ENCODE measurements around the gene SUN1.
"Not testable (repeated sequence)": the region's sequence is repeated elsewhere in the genome, so short reads cannot be mapped to it uniquely, and the experiment has no call there.

Gene SUN1, protein sequence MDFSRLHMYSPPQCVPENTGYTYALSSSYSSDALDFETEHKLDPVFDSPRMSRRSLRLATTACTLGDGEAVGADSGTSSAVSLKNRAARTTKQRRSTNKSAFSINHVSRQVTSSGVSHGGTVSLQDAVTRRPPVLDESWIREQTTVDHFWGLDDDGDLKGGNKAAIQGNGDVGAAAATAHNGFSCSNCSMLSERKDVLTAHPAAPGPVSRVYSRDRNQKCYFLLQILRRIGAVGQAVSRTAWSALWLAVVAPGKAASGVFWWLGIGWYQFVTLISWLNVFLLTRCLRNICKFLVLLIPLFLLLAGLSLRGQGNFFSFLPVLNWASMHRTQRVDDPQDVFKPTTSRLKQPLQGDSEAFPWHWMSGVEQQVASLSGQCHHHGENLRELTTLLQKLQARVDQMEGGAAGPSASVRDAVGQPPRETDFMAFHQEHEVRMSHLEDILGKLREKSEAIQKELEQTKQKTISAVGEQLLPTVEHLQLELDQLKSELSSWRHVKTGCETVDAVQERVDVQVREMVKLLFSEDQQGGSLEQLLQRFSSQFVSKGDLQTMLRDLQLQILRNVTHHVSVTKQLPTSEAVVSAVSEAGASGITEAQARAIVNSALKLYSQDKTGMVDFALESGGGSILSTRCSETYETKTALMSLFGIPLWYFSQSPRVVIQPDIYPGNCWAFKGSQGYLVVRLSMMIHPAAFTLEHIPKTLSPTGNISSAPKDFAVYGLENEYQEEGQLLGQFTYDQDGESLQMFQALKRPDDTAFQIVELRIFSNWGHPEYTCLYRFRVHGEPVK

DNA sequence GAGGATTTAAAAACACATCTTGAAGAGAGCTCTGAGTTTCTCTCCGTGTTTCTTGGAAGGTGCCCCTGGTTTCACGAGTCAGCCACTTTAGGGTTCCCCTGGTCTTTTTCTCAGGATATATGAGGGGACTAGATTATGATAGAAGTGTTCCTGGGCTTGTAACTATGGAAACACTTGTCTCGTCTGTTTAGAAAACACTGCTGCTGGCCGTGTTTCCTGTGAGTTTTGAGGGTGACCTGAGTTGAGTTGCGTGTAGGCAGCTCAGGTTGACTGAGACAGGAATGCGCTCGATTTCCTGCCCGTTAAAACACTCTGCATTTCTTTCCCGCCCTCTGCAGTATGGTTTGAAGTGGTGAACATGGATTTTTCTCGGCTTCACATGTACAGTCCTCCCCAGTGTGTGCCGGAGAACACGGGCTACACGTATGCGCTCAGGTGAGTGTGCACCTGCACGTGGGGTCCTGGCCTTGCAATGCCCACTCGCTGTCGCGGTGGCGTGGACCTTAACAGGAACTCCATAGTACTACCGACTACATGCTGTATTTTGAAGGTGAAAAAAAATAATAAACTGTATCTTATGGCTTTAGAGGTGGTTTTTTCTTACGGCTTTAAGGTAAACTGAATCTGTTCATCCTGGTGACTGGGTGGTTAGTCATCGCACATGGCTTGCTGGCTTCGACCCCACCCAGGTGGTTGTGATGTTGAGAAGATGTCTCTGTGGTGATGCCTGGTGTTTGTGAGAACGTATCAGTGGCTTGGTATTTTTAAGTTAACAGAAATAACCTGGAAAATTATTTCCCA is at the start of gene SUN1:
TSS of gene SUN1 (plus strand) at position 310 of the 801 bp plus-strand sequence. CDS start at position 359, 49 bp downstream.
- DNase-seq, result no peak

DNA sequence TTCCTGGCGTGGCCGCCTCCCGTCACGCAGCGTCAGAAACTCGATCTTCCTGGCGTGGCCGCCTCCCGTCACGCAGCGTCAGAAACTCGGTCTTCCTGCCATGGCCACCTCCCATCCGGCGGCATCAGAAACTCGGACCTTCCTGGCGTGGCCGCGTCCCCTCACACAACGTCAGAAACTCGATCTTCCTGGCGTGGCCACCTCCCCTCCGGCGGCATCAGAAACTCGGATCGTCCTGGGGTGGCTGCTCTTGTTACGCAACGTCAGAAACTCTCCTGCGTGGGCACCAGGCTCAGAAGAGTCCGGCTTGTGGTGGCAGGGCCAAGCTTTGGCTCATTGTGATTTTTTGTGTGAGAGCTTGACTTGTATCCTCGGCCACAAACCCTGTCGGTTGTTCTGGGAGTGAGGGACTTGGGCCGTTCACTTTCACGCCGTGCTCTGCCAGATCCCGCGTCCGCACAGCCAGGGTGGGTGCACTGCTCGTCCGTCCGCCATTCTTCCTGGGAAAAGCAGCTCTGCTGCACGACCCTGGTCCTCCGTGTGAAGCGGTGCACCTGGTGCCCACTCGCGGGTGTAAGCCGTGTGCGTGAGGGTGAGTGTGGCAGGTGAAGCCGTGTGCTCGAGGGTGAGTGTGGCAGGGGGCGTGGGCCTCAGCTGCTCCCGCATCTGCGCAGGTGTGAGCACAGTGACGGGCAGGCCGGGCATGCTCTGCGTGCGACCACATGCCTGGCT is 49.4 kb upstream of the SUN1 start:
- DNase-seq, result no peak

DNA sequence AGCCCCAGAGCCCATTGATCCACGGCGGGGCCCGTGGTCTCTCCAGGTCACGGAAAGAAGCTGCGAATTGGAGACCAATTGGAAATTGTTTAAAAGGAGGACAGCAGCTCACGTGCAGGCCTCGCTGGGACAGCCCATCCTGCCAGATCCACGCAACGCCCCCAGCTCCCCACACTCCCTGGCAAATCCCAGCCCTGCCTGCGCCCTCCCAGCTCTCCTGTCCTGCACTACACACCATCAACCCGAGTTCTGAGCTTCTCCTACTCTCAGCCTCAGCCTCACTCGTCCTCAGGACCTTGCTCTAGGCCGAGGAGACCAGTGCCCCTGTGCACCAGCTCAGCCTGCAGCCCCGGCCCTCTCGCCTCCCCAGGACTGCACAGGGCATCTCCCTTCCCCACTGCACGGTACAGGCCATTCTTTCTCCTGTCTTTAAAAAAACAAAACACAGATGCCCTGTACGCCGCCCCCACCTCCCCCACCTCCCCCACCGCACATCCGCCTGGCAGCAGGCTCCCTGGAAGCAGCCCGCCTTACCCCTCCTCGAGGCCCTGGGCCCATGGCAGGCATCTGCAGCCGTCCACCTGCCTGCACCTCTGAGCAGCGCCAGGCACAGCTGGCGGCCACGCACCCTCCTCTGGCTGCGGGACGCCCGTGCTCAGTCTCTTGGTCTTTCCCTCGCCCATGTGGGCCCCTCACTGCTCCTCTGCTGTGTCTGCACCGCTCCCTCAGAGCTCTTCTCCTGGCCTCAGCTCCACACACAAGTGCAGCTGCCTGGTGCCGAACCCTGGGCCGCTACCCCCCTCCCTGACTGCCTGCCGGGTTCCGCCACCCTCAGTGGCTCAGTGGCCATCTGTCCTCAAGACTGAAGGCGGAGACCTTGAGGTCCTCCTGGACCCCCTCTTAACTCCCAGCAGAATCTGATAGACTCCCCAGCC is 48.5 kb upstream of the SUN1 start:
- DNase-seq, result no peak

DNA sequence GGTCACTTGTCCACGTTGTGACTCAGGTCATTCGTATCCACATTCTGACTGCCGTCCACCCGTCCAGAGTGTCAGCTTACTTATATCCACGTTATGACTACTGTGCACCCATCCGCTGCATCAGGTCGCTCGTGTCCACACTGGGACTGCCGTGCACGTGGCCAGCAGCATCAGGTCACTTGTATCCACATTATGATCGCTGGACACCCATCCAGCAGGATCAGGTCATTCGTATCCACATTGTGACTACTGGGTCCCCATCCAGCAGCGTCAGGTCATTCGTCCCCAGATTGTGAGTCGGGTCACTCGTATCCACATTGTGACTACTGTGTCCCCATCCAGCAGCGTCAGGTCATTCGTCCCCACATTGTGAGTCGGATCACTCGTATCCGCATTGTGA is 47.3 kb upstream of the SUN1 start:
- DNase-seq, result no peak

DNA sequence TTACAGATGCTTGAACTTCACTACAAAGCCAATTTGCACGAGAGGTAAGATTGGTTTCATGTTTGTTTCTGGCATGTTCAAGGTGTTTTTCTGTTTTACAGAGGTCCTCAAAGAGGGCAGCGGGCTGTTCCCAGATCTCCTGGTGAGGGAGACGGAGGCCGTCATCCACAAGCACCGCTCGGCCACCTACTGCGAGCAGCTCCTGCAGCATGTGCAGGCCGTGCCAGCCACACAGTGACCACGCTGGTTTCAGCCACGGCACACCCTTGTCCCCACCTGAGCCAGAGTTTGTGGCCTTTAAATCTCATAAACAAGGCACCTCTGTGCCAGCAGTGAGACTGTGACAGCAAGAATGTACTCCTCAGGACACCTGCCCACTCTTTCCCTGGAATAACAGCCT is 46.9 kb upstream of the SUN1 start:
- DNase-seq, result no peak

DNA sequence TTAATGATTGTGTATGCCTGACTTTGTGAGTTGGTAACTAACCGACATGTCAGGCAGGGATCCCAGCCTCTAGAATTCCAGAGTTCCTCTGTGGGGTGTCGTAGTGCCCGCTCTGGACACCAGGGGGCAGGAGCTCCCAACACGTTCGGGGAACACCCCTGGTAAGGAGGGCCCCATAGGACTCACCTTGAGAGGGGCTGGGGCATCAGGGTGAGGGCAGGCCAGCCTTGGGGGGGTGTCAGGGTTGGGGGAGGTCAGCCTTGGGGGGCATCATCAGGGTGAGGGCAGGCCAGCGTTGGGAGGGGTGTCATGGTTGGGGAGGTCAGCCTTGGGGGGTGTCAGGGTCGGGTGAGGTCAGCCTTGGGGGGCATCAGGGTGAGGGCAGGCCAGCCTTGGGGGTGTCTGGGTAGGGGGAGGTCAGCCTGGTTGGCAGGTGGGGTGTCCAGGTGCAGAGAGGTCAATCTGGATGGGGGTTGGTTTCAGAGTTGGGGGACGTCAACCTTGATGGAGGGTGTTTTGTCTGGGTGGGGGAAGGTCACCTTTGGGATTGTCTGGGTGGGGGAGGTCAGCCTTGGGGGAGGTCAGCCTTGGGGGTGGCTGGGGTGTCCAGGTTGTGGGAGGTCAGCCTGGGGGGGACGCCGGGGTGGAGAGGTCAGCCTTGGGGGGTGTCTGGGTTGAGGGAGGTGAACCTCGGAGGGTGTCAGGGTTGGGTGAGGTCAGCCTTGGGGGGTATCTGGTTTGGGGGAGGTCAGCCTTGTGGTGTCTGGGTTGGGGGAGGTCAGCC is 45.6 kb upstream of the SUN1 start:
- DNase-seq, result no peak

DNA sequence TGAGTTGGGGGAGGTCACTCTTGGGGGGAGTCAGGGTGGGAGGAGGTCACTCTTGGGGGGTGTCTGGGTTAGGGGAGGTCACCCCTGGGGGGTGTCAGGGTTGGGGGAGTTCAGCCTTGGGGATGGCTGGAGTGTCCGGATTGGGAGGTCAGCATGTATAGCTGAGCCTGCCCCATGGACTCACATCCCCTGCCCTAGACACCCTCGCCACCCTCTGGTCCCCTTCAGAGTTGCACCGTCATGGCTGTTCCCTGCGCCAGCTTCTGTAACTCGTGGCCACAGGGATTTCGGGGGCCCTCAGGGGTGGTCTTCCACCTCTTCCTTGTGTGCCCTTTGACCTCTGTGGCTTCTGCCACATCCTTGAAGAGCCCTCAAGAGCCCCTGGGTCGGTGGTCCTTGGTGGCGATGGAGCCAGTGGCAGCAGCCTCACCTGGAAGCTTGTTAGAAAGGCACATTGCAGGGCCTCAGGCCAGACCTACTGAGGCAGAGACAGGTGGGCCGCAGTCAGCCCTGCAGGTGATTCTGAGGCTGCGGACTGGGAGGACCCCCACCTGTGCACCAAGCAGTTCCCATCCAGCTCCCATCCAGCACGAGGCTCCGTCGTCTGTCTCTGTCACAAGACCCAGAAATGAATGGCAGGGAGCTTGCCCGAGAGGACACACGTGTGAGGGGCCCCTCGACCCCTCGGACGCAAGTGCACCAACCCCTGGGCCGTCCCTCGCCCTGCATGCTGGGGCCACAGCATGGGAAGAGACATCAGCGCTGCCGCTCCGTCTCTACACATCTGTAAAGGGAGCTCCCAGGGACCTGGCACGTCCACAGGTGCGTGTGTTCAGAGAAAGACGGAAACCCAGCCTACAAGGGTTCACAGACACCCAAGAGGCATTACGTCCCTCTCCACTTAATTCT is 44.7 kb upstream of the SUN1 start:
- DNase-seq, result no peak

DNA sequence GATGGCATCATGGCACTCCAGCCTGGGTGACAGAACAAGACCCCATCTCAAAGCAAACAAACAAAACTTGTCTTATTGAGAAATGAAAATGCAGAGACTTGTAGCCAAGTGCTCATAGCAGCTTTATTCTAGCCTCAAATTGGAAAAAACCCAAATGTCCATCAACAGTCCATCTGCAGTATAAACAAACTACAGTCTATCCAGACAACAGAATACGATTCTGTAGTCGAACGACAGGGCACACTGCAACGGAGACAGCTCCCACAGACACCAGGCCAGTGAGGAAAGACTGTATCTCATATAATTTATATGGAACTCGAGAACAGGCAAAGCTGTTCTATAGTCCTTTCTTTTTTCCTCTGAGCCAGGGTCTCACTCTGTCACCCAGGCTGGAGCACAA is 40.8 kb upstream of the SUN1 start:
- DNase-seq, result no peak

DNA sequence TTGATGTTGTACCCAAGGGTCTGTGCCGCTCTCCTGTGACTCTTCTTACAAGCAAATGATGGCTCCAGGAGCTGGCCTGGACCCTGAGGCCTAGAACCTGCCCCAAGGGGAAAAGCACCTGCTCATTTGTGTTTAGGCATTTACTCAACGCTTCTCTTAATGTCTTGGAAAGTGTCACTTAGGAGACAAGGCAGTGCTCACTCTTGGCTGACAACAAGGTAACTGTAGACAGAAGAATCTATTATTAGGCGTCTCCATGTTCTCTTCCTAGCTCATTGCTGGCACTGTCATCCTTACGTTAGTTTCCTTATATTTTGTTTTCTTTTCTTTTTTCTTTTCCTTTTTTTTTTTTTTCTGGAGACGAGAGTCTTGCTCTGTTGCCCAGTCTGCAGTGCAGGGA is 38.1 kb upstream of the SUN1 start:
- no peak for DNase-seq

DNA sequence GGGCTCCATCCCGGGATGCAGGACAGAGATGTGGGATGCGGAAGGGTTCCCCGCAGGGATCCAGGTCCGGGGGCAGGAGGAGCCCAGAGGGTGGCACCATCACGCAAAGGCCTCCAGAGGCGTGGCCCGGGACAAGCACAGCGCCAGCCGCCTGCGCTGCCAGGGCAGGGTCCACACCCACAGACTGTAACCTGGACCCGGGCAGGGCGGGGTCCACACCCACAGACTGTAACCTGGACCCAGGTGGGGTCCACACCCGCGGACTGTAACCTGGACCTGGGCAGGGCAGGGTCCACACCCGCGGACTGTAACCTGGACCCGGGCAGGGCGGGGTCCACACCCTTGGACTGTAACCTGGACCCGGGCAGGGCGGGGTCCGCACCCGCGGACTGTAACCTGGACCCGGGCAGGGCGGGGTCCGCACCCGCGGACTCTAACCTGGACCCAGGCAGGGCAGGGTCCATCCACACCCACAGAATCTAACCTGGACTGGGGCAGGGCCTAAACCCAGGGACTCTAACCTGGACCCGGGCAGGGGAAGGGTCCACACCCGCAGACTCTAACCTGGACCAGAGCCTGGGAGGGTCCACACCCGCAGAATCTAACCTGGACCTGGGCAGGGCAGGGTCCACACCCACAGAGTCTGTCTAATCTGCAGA is 37.5 kb upstream of the SUN1 start:
- no peak for DNase-seq

DNA sequence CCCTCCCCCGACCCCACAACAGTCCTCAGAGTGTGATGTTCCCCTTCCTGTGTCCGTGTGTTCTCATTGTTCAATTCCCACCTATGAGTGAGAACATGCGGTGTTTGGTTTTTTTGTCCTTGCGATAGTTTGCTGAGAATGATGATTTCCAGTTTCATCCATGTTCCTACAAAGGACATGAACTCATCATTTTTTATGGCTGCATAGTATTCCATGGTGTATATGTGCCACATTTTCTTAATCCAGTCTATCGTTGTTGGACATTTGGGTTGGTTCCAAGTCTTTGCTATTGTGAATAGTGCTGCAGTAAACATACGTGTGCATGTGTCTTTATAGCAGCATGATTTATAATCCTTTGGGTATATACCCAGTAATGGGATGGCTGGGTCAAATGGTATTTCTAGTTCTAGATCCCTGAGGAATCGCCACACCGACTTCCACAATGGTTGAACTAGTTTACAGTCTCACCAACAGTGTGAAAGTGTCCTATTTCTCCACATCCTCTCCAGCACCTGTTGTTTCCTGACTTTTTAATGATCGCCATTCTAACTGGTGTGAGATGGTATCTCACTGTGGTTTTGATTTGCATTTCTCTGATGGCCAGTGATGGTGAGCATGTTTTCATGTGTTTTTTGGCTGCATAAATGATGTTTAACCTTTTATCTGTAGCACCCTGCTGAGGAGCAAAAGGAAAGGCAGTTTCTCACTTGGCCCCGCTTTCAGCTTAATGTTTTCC is 35.7 kb upstream of the SUN1 start:
- not testable (repeated sequence) for DNase-seq

DNA sequence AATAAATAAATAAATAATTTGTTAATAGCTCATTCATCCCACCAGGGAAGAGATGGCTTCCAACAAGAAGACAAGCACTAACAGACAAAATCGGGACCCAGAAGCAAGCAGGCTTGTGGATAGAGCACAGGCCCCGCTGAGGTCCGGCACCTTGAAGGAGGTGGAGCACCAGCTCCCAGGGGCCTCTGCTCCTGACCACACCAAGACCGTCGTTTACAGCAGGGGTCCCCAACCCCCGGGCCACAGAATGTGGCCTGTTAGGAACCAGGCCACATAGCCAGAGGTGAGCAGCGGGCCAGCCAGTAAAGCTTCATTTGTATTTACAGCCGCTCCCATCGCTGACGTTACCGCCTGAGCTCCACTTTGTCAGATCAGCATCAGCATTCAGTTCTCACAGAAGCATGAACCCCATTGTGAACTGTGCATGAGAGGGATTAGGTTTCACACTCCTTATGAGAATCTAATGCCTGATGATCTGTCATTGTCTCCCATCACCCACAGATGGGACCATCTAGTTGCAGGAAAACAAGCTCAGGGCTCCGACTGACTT is 33.3 kb upstream of the SUN1 start:
- no peak for DNase-seq

DNA sequence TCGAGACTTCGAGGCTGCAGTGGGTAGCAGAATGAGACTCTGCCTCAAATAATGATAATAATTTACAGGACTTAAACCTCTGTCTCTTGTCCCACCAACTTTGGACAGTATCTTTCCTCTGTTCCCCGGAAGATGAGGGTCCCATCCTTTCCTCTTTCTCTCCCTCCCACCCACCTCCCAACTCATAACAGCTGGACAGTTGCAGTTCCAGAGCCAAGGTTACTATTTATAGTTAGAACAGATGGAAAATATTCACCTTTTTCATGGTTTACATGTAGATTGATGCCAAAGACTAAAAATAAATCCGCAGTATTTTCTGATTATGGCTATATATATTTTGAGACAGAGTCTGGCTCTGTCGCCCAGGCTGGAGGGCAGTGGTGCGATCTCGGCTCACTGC is 31.6 kb upstream of the SUN1 start:
- no peak for DNase-seq

DNA sequence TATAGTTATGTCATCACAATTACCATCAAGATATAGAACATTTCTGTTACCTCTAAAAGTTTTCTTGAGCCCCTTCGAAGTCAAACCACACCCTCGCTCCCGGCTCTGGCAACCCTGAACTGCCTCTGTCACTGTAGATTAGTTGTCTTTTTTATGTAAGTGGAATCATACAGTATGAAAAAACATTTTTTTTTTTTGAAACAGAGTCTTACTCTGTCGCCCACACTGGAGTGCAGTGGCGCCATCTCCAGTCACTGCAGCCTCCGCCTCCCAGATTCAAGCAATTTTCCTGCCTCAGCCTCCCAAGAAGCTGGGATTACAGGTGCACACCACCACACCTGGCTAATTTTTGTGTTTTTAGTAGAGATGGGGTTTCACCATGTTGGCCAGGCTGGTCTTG is 30.9 kb upstream of the SUN1 start:
- DNase-seq, result not testable (repeated sequence)

DNA sequence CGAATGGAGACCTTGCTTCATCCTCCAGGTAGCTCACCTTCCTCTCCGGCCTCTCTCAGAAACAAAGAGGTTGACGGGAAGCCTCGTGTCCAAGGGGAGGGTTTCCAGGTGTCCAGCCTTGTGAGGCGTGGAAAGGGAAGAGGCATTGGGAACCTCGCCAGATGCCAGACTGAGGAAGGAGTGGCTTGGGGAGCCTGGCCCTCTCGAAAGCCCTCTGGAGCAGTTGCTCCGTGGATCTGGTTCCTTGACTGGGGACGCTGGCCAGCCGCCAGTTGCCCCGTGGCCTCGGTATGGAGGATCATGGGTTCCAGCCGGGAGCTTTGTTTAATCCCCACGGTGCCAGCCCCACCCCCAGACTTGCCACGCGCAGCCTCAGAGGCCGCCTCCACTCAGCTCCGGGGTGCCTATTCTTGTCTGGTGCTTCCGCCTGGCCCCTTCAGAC is 30.3 kb upstream of the SUN1 start:
- peak; percentile 30 for DNase-seq

DNA sequence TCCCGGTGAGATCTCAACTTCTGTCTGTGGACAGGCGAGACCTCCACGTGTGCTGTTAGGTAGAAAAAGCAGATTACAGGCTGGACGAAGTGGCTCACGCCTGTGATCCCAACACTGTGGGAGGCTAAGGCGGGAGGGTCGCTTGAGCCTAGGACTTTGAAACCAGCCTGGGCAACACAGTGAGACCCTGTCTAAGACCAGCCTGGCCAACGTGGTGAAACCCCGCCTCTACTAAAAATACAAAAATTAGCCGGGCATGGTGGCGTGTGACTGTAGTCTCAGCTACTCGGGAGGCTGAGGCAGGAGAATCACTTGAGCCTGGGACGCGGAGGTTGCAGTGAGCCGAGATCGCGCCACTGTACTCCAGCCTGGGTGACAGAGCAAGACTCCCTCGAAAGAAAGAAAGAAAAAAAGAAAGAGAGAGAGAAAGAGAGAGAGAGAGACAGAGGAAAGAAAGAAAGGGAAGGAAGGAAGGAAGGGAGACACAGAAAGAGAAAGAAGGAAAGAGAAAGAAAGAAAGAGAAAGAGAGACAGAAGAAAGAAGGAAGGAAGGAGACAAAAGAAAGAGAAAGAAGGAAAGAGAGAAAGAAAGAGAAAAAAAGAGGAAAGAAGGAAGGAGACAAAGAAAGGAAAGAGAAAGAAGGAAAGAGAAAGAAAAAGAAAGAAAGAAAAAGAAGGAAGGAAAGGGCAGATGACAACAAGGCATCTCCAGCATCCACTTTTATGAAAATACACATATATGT is 29.6 kb upstream of the SUN1 start:
- no peak for DNase-seq

DNA sequence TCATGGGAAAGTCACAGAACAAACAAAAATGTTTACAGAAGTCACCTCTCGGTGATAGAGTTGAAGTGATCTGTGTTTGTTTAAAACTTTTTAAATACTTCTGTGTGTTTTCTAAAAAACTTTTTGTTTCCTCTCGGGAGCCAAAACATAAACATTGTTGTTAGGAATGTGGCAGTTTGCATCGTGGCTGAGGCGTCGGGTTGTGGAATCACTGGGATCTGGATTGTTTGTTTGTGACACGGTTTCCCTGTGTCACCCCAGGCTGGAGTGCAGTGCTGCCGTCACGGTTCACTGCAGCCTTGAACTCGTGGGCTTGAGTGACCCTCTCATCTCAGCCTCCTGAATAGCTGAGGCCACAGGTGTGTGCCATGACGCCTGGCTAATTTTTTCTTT is 29.0 kb upstream of the SUN1 start:
- DNase-seq, result no peak

All from DMS 273 treated with DMSO at 0.1 percent for 48 hours (cell line).